H1 (cell line): Measurements from ENCODE around the gene VGLL4. TPM values are rescaled to one million over a fixed set of nuclear protein-coding genes. Genes with fewer than 3 reads are reported as not detected.

Experiments used
- CTCF ChIA-PET: fragments of 300-600 bp; sonication (Branson Sonifier 250); formaldehyde crosslinking; loops from one replicate; lab custom pipeline; 2021; ENCODE audit not compliant: partially characterized antibody; lab: Charles Lee
- POLR2A ChIA-PET: fragments of 300-600 bp; sonication (Branson Sonifier 250); formaldehyde crosslinking; loops from one replicate; lab custom pipeline; 2021; ENCODE audit warnings: inconsistent platforms; ENCODE audit not compliant: partially characterized antibody; lab: Charles Lee
- DNase-seq, 2 experiments: peaks; one replicate each; pipeline versions ENCODE4 v3.0.0 to v3.0.0-alpha.2; 2010 to 2022; ENCODE audit warnings: low spot score in 2 of 2, low read depth in 1 of 2, mixed read lengths in 1 of 2
- FAIRE-seq: peaks from 2 replicates; lab custom pipeline; 2011; peaks lifted over from hg19 to GRCh38; lab: Jason Lieb, UNC
- H2AFZ ChIP-seq: 2 replicates; pipeline ENCODE4 v1.8.1; 2012; ENCODE audit warnings: low read length, inconsistent platforms
- H2AK5ac ChIP-seq: 2 replicates; pipeline ENCODE4 v1.6.1; 2013; ENCODE audit warnings: low read depth, low read length
- H2BK120ac ChIP-seq: replicated peaks from 2 replicates; pipeline ENCODE3; 2013; ENCODE audit warnings: low read depth, low read length, inconsistent platforms
- H2BK12ac ChIP-seq: 2 replicates; pipeline ENCODE4 v1.6.1; 2013; ENCODE audit warnings: low read depth, low read length
- H2BK15ac ChIP-seq: 2 replicates; pipeline ENCODE4 v1.6.1; 2013; ENCODE audit warnings: low read length
- H2BK20ac ChIP-seq: 2 replicates; pipeline ENCODE4 v1.6.1; 2013; ENCODE audit warnings: low read length
- H2BK5ac ChIP-seq: 2 replicates; pipeline ENCODE4 v1.6.1; 2013; ENCODE audit warnings: low read depth, low read length
- H3K14ac ChIP-seq: 2 replicates; pipeline ENCODE4 v1.6.1; 2013; ENCODE audit warnings: inconsistent platforms; ENCODE audit not compliant: insufficient read length
- H3K18ac ChIP-seq: 2 replicates; pipeline ENCODE4 v1.6.1; 2013; ENCODE audit warnings: low read length; ENCODE audit errors: extremely low read depth
- H3K23ac ChIP-seq: 2 replicates; pipeline ENCODE4 v1.6.1; 2013; ENCODE audit warnings: inconsistent platforms; ENCODE audit not compliant: insufficient read length
- H3K23me2 ChIP-seq: 2 replicates; pipeline ENCODE4 v1.6.1; 2013; ENCODE audit warnings: low read depth, low read length
- H3K27ac ChIP-seq: 2 replicates; pipeline ENCODE4 v1.6.1; 2011; ENCODE audit warnings: low read depth, low read length, inconsistent platforms
- H3K27me3 ChIP-seq, 4 experiments: replicated peaks in 1 of 4; 1 replicate in 1 of 4; 2 replicates in 3 of 4; pipeline versions ENCODE4 v1.6.1 to v1.8.1; 2011 to 2013; ENCODE audit warnings: low read length in 3 of 4, mild to moderate bottlenecking in 3 of 4, inconsistent platforms in 2 of 4, mixed read lengths in 2 of 4, moderate library complexity in 1 of 4; ENCODE audit not compliant: control insufficient read depth in 3 of 4, insufficient read depth in 3 of 4; ENCODE audit errors: extremely low read depth in 1 of 4
- H3K36me3 ChIP-seq, 4 experiments: 2 replicates each; pipeline versions ENCODE4 v1.6.1 to v1.8.1; 2011 to 2013; ENCODE audit warnings: mild to moderate bottlenecking in 4 of 4, low read length in 3 of 4, moderate library complexity in 2 of 4, control low read depth in 1 of 4, inconsistent platforms in 1 of 4; ENCODE audit not compliant: insufficient read depth in 4 of 4, control insufficient read depth in 2 of 4
- H3K4ac ChIP-seq: replicated peaks from 2 replicates; pipeline ENCODE3; 2013; ENCODE audit warnings: low read length, low read depth, mixed read lengths, inconsistent platforms; ENCODE audit not compliant: insufficient read length
- H3K4me1 ChIP-seq, 4 experiments: replicated peaks in 1 of 4; 1 replicate in 1 of 4; 2 replicates in 3 of 4; pipeline versions ENCODE4 v1.6.1 to v1.8.1; 2011 to 2013; ENCODE audit warnings: low read length in 3 of 4, inconsistent platforms in 2 of 4, mixed read lengths in 1 of 4; ENCODE audit not compliant: insufficient read depth in 4 of 4, control insufficient read depth in 3 of 4
- H3K4me2 ChIP-seq, 2 experiments: 2 replicates each; pipeline versions ENCODE4 v1.6.1 to v1.8.1; 2011 to 2013; ENCODE audit warnings: low read depth in 2 of 2, low read length in 2 of 2, control low read depth in 1 of 2, inconsistent platforms in 1 of 2, mild to moderate bottlenecking in 1 of 2; ENCODE audit not compliant: insufficient read depth in 1 of 2
- H3K4me3 ChIP-seq, 4 experiments: fragments of 200-600, 300-600 bp in 1 of 4; sonication (generic), shearing (Covaris generic), sonication (Bioruptor Twin) in 1 of 4; 2 replicates each; pipeline versions ENCODE4 v1.5.1 to v1.8.1; 2011 to 2016; ENCODE audit warnings: low read length in 4 of 4, low read depth in 3 of 4, control low read depth in 2 of 4, inconsistent platforms in 2 of 4, mild to moderate bottlenecking in 2 of 4, mixed read lengths in 1 of 4, moderate library complexity in 1 of 4; ENCODE audit not compliant: insufficient read depth in 2 of 4; ENCODE audit errors: extremely low read depth in 1 of 4
- H3K56ac ChIP-seq: replicated peaks from 2 replicates; pipeline ENCODE3; 2013; ENCODE audit warnings: low read depth, mild to moderate bottlenecking, mixed read lengths, low read length, inconsistent platforms; ENCODE audit not compliant: insufficient read length
- H3K79me1 ChIP-seq: 2 replicates; pipeline ENCODE4 v1.6.1; 2013; ENCODE audit warnings: low read depth, low read length, control low read depth
- H3K79me2 ChIP-seq, 2 experiments: 2 replicates each; pipeline versions ENCODE4 v1.6.1 to v1.8.1; 2012 to 2013; ENCODE audit warnings: low read length in 2 of 2, mild to moderate bottlenecking in 2 of 2, inconsistent platforms in 1 of 2; ENCODE audit not compliant: insufficient read depth in 2 of 2, control insufficient read depth in 1 of 2
- H3K9ac ChIP-seq, 4 experiments: replicated peaks in 1 of 4; 1 replicate in 1 of 4; 2 replicates in 3 of 4; pipeline versions ENCODE4 v1.6.1 to v1.8.1; 2011 to 2013; ENCODE audit warnings: low read depth in 3 of 4, low read length in 3 of 4, control low read depth in 2 of 4, mild to moderate bottlenecking in 2 of 4, moderate library complexity in 2 of 4, inconsistent platforms in 1 of 4; ENCODE audit errors: extremely low read depth in 1 of 4
- H3K9me3 ChIP-seq, 2 experiments: 2 replicates each; pipeline versions ENCODE4 v1.6.1 to v1.8.1; 2012 to 2013; ENCODE audit warnings: mild to moderate bottlenecking in 2 of 2, moderate library complexity in 2 of 2, control low read depth in 1 of 2, inconsistent platforms in 1 of 2, low read depth in 1 of 2, low read length in 1 of 2, mixed read lengths in 1 of 2; ENCODE audit not compliant: insufficient read depth in 2 of 2
- H4K20me1 ChIP-seq, 2 experiments: replicated peaks in 1 of 2; 2 replicates each; pipeline versions ENCODE3 to v1.8.1; 2011 to 2013; ENCODE audit warnings: inconsistent platforms in 2 of 2, low read length in 2 of 2, mild to moderate bottlenecking in 1 of 2; ENCODE audit not compliant: insufficient read depth in 2 of 2, control insufficient read depth in 1 of 2
- H4K5ac ChIP-seq: 2 replicates; pipeline ENCODE4 v1.6.1; 2013; ENCODE audit warnings: low read length, low read depth, mixed read lengths, inconsistent platforms; ENCODE audit not compliant: insufficient read length
- H4K8ac ChIP-seq: 2 replicates; pipeline ENCODE4 v1.8.0; 2013; ENCODE audit warnings: mild to moderate bottlenecking, moderate library complexity, low read length, inconsistent platforms; ENCODE audit not compliant: insufficient read depth; ENCODE audit errors: extremely low read depth
- H4K91ac ChIP-seq: replicated peaks from 2 replicates; pipeline ENCODE3; 2013; ENCODE audit warnings: low read length, mixed read lengths, inconsistent platforms; ENCODE audit not compliant: insufficient read length
- ATF3 ChIP-seq: IDR thresholded peaks from 2 replicates; pipeline ENCODE4 v1.6.1; 2011; ENCODE audit warnings: low read depth, mild to moderate bottlenecking, low read length; ENCODE audit not compliant: insufficient read depth
- JUND ChIP-seq: IDR thresholded peaks from 2 replicates; pipeline ENCODE4 v1.6.1; 2011; ENCODE audit warnings: mild to moderate bottlenecking, improper control_type of control experiment, low read length
- KDM1A ChIP-seq: fragments of 200-600, 300-600 bp; sonication (generic); IDR thresholded peaks from 2 replicates; pipeline ENCODE4 v1.7.1; 2016; ENCODE audit warnings: mild to moderate bottlenecking, low read length, borderline replicate concordance
- KDM4A ChIP-seq: IDR thresholded peaks from one replicate; pipeline ENCODE4 v1.7.1; 2012; ENCODE audit warnings: low read depth, mild to moderate bottlenecking, moderate library complexity, low read length, inconsistent platforms; ENCODE audit not compliant: severe bottlenecking
- MAFK ChIP-seq: IDR thresholded peaks from 2 replicates; pipeline ENCODE4 v1.6.1; 2012; ENCODE audit warnings: low read depth, mild to moderate bottlenecking, improper control_type of control experiment, low read length
- POLR2AphosphoS5 ChIP-seq: IDR thresholded peaks from 2 replicates; pipeline ENCODE4 v1.6.1; 2011; ENCODE audit warnings: low read depth, low read length
- POU5F1 ChIP-seq: IDR thresholded peaks from 2 replicates; pipeline ENCODE4 v1.6.1; 2011; ENCODE audit warnings: low read depth, mild to moderate bottlenecking, low read length, moderate library complexity
- RAD21 ChIP-seq, 2 experiments: IDR thresholded peaks in 1 of 2; conservative IDR thresholded peaks in 1 of 2; 2 replicates each; pipeline ENCODE4 v1.6.1; 2011; ENCODE audit warnings: low read depth in 2 of 2, low read length in 2 of 2, improper control_type of control experiment in 1 of 2, inconsistent platforms in 1 of 2, mild to moderate bottlenecking in 1 of 2, moderate library complexity in 1 of 2
- RBBP5 ChIP-seq: IDR thresholded peaks from 2 replicates; pipeline ENCODE4 v1.7.1; 2012; ENCODE audit warnings: low read depth, mild to moderate bottlenecking, inconsistent platforms, low read length, moderate library complexity, borderline replicate concordance
- USF2 ChIP-seq: IDR thresholded peaks from 2 replicates; pipeline ENCODE4 v1.6.1; 2011; ENCODE audit warnings: low read length, improper control_type of control experiment
- WGBS, 2 experiments: shearing (Covaris generic) in 1 of 2; methylation state at CpG; one replicate each; pipeline versions ENCODE4 v1.1.6 to v1.1.7; 2013 to 2015; ENCODE audit warnings: low lambda C conversion rate in 2 of 2, mixed read lengths in 2 of 2, inconsistent platforms in 1 of 2, low coverage in 1 of 2, missing lambda C conversion rate in 1 of 2; ENCODE audit not compliant: insufficient replicate concordance in 2 of 2, insufficient coverage in 1 of 2, insufficient read length in 1 of 2; ENCODE audit errors: extremely low coverage in 1 of 2, missing lambda C conversion rate in 1 of 2; 5-methylcytosine and 5-hydroxymethylcytosine counted together
- polyA plus RNA-seq, 7 experiments: library from polyadenylated mRNA; depleted of rRNA in 3 of 7; stranded (reverse) in 5 of 7; unstranded in 2 of 7; fragments of >200 nt in 5 of 7; fragments of 200-250 nt in 2 of 7; gene quantifications; 1 replicate in 5 of 7; 2 replicates in 1 of 7; 4 replicates in 1 of 7; pipeline versions ENCODE4 v1.2.1 to v1.2.3, GENCODE V29; 2011 to 2013; ENCODE audit warnings: missing spikeins in 2 of 7, mixed read lengths in 2 of 7
- total RNA-seq: library from RNA; stranded (reverse); fragmentation: NEBNext Ultra II Directional; extraction: Animal tissue kit (Norgen Biotek cat#: 25700); gene quantifications from 2 replicates; pipeline ENCODE4 v1.2.1, GENCODE V29; 2021

Gene VGLL4
- total and polyA plus RNA-seq, 2 of the 8 experiments (the other 6 are each of a cell fraction or from before 2014, with no cell fraction given) = 45.1 to 50.0 TPM

- no peak overlapping the region for H4K91ac ChIP-seq
- no peaks in the 10 kb centered on the region for H3K27me3 ChIP-seq
- H3K4ac ChIP-seq = no peak overlapping the region
- no peak overlapping the region for H4K5ac ChIP-seq
- WGBS, 2 experiments = 77% methylated on average over 5 of the region's 5 CpGs; no CpG with 5 or more reads in 1 of the 2 experiments
- no peak overlapping the region for H2AK5ac ChIP-seq
- H3K4me2 ChIP-seq = no peak overlapping the region
- no peaks in the 10 kb centered on the region for H3K9me3 ChIP-seq
- peaks cover 4% of the 10 kb centered on the region for H3K79me1 ChIP-seq
- FAIRE-seq (no peak), DNase-seq (no peak)
- peaks cover 2 to 15% (median 6%) of the 10 kb centered on the region in 4 experiments; a peak in 5 of 7 replicates for H3K4me1 ChIP-seq
- H3K23ac ChIP-seq = no peak overlapping the region
- H2AFZ ChIP-seq = no peak overlapping the region
- H3K14ac ChIP-seq = no peak overlapping the region
- H2BK12ac ChIP-seq = no peak overlapping the region
- H3K79me2 ChIP-seq = no peaks in the 10 kb centered on the region
- no peak overlapping the region for H4K8ac ChIP-seq
- no peak for TF ChIP-seq ATF3
- TF ChIP-seq POLR2AphosphoS5 = no peak
- no peak for TF ChIP-seq JUND
- no peak for TF ChIP-seq KDM4A
- TF ChIP-seq KDM1A = no peak
- no peak for TF ChIP-seq MAFK
- no peak for TF ChIP-seq RAD21 (IDR thresholded peaks at IDR 0.05 in 1 of 2, conservative IDR thresholded peaks at IDR 0.05 in 1 of 2; ENCODE audit: low read depth in 2 of 2, low read length in 2 of 2)
- TF ChIP-seq USF2 = no peak
- TF ChIP-seq POU5F1 = no peak
- TF ChIP-seq RBBP5 = no peak
- no peaks in the 10 kb centered on the region for H3K23me2 ChIP-seq
- H2BK120ac ChIP-seq = no peak overlapping the region
- H3K56ac ChIP-seq = no peak overlapping the region
- H3K4me3 ChIP-seq = no peak overlapping the region
- no peak overlapping the region for H3K27ac ChIP-seq
- peaks cover 0 to 2% of the 10 kb centered on the region in 2 experiments for H4K20me1 ChIP-seq
- H2BK15ac ChIP-seq = no peak overlapping the region
- H2BK5ac ChIP-seq = no peak overlapping the region
- no peak overlapping the region for H3K9ac ChIP-seq
- H2BK20ac ChIP-seq = no peak overlapping the region
- no peaks in the 10 kb centered on the region for H3K36me3 ChIP-seq
- no peak overlapping the region for H3K18ac ChIP-seq
- ChIA-PET POLR2A (no interaction called here), CTCF (interaction anchor here (3.4 kb wide), 1 partner anchor 278 kb away, joined by 20 read pairs; no protein-coding TSS in a partner anchor)
Observed at GRCh38 chr3:11658180-11658579, 14.5 kb upstream of the VGLL4 start.
